DND-41 (cell line): Measurements from ENCODE around the gene LRRC37A.
"Not testable (repeated sequence)": the region's sequence is repeated elsewhere in the genome, so short reads cannot be mapped to it uniquely, and the experiment has no call there.

Source experiments
- CTCF ChIP-seq: IDR thresholded peaks from 2 replicates; pipeline ENCODE4 v1.5.1; 2012; ENCODE audit warnings: borderline replicate concordance, low read length, moderate library complexity, mild to moderate bottlenecking; ENCODE audit not compliant: poor library complexity, severe bottlenecking; ENCODE audit errors: extremely low read depth
- EZH2 ChIP-seq: IDR thresholded peaks from 3 replicates; pipeline ENCODE4 v1.6.1; 2012; ENCODE audit warnings: borderline replicate concordance, low read depth, mild to moderate bottlenecking, moderate library complexity, low read length, inconsistent platforms; ENCODE audit not compliant: severe bottlenecking

DNA sequence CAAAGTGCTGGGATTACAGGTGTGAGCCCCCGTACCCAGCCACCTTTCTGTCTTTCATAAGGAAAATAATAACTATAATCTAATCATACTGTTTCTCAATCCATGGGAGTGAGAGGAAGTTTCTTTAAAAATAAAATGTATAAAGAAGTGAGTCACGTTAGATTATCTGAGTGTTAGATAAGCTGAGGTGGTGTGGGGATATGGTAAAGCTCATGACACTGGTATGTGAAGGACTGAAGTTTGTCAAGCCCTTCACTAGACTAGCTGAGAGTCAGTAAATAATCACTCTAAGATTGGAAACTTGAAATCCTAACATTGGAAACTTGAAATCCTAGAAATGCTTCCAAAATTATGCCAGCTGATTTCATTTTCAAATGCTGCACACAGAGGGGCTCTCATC lies 9.4 kb upstream of the LRRC37A start:
- TF ChIP-seq CTCF, EZH2: not testable (repeated sequence)
